Tibial nerve (tissue), 3 donors: ENCODE results near the gene BANK1.

Source experiments
- CTCF ChIP-seq, 5 experiments: fragments of 200-600 bp in 3 of 5; fragments of 450-650 bp in 2 of 5; sonication (generic) in 3 of 5; IDR thresholded peaks; one replicate each; pipeline ENCODE4 v1.5.1; 2016 to 2019; ENCODE audit warnings: antibody characterized with exemption in 5 of 5, mild to moderate bottlenecking in 3 of 5, moderate library complexity in 2 of 5
- POLR2A ChIP-seq, 2 donors: fragments of 450-650 bp; IDR thresholded peaks; one replicate each; pipeline ENCODE4 v1.6.1; 2017; ENCODE audit warnings: antibody characterized with exemption in 2 of 2, mild to moderate bottlenecking in 2 of 2, moderate library complexity in 2 of 2

- TF ChIP-seq CTCF (IDR thresholded peaks at IDR 0.05) (no peak), POLR2A (IDR thresholded peaks at IDR 0.05) (no peak)
Observed at GRCh38 chr4:102094481-102094880, 304.0 kb downstream of the BANK1 start.
